Left ventricle myocardium inferior (tissue), 1 donor: Measurements from ENCODE around the gene GNB1L. TPM values are rescaled to one million over a fixed set of nuclear protein-coding genes. Genes with fewer than 3 reads are reported as not detected.

Experiments
- DNase-seq: peaks from one replicate; pipeline ENCODE4 v3.0.0-alpha.2; 2020
- H3K27ac ChIP-seq: fragments of 200-600 bp; replicated peaks from 2 replicates; pipeline ENCODE4 v1.8.0; 2021
- H3K27me3 ChIP-seq: fragments of 200-600 bp; 2 replicates; pipeline ENCODE4 v1.8.0; 2021; ENCODE audit warnings: low read depth
- H3K36me3 ChIP-seq: fragments of 200-600 bp; 2 replicates; pipeline ENCODE4 v1.8.0; 2021
- H3K4me1 ChIP-seq: fragments of 200-600 bp; 2 replicates; pipeline ENCODE4 v1.8.0; 2021
- H3K4me3 ChIP-seq: fragments of 200-600 bp; 2 replicates; pipeline ENCODE4 v1.8.0; 2021; ENCODE audit warnings: mild to moderate bottlenecking, moderate library complexity
- H3K9me3 ChIP-seq: fragments of 200-600 bp; replicated peaks from 2 replicates; pipeline ENCODE4 v1.8.0; 2021
- intact Hi-C: fragments of 100-400 bp; cut with micrococcal nuclease; formaldehyde crosslinking; loops from one replicate; pipeline ENCODE4 v1.11.0; 2022
- total RNA-seq: library from RNA; stranded (reverse); fragmentation: NEBNext Ultra II Directional; extraction: Animal tissue kit (Norgen Biotek cat#: 25700); gene quantifications from one replicate; pipeline ENCODE4 v1.2.1, GENCODE V29; 2021
- TF ChIP-seq, protein P1 (sequence below): fragments of 200-600 bp; IDR thresholded peaks from 2 replicates; pipeline ENCODE4 v1.8.0; 2021; ENCODE audit warnings: antibody characterized with exemption, mild to moderate bottlenecking, borderline replicate concordance
- donor health status: DM: no; HTN: yes; CAD: no; lungs with severe emphysema.

Gene GNB1L
- total RNA-seq, 1 donor from 2014 or later: 2.9 TPM

DNA sequence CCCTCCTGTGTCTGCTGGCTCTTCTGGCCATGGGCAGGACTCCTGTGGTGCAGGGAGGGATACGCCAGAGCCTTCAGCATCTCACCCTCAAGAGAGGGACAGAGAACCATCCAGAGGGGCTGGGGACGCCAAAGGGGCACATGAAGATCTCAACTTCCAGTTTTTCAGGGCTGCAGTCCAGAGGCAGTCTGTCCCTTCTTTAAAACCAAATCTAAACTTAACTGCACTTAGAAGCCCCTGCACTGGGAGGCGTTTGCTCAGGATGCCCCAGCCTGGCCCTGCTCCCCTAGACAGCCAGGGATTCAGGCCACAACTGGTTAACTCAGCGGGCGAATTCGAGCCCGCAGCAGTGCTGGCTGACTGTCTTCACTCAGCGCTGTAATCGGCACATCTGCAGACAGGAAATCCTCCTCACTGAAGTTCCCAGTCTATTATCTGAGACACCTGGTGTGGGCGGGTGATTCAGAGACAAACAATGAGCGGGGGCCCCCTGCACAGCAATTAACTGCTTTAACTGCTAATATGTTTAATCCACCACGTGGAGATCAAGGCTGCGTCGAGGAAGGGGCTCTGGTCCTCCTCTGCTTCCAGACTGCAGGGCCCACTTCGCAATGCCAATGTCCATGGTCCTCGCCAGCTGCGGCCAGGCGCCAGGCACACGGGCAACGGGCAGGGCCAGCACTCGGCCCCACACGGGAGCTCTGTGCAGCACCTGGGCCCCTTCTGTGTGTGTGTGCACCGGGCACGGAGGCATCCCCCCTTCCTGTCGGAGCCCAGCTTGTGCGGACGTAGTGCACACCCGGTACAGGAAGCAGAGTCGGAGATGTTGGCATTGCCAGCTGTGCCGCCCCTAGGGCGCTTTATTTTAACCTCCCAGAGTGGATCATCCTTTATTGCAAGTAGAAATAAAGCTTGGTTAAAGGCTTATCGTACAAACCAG, 36.9 kb upstream of the GNB1L start:
- Histone ChIP-seq H3K4me1 (peaks cover 16% of the 10 kb centered on the region), H3K9me3 (no peaks in the 10 kb centered on the region), H3K27me3 (no peaks in the 10 kb centered on the region), H3K36me3 (peaks cover 30% of the 10 kb centered on the region), H3K27ac (no peak overlapping the region), H3K4me3 (no peak overlapping the region)
- intact Hi-C loops: no loop called here
- no peak for DNase-seq
- TF ChIP-seq, protein P1, sequence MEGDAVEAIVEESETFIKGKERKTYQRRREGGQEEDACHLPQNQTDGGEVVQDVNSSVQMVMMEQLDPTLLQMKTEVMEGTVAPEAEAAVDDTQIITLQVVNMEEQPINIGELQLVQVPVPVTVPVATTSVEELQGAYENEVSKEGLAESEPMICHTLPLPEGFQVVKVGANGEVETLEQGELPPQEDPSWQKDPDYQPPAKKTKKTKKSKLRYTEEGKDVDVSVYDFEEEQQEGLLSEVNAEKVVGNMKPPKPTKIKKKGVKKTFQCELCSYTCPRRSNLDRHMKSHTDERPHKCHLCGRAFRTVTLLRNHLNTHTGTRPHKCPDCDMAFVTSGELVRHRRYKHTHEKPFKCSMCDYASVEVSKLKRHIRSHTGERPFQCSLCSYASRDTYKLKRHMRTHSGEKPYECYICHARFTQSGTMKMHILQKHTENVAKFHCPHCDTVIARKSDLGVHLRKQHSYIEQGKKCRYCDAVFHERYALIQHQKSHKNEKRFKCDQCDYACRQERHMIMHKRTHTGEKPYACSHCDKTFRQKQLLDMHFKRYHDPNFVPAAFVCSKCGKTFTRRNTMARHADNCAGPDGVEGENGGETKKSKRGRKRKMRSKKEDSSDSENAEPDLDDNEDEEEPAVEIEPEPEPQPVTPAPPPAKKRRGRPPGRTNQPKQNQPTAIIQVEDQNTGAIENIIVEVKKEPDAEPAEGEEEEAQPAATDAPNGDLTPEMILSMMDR: no peak

DNA sequence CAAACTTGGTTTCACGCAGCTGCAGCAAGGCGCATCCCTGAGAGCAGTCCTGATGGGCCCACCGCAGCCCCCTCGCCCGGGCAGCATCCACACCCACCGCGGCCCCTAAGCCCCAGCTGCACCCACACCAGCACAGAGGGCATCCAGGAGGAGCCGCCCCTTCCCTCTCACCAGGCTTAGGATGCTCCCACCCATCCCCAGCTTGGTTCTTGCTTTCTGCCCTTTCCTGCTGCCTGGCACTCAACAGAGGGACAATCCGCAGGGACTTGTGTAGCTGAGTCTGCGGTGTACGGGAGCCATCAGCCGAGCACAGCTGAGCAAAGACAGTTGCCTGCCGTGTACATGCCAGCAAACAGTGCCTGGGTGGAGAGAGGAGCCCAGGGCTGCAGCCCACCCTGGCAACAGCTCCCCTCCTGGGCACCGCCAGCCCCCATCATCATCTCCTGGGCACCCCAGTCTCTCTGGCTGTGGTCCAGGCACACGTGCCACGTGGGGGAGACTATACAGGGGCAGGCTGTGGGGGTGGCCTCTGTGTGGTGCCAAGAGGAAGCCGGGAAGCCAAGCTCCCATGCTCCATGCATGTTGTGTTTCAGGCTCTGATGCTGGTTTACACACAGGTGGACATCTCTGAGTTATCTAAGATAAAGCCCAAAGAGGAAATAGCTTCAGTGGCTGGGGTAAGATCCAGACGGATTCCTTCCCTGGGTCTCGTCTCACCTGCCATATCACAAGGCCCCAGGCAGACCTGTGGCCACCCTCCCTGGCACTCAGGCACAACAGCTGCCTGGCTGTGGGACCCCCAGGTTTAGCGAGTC, 36.0 kb upstream of the GNB1L start:
- H3K9me3 ChIP-seq: no peaks in the 10 kb centered on the region

DNA sequence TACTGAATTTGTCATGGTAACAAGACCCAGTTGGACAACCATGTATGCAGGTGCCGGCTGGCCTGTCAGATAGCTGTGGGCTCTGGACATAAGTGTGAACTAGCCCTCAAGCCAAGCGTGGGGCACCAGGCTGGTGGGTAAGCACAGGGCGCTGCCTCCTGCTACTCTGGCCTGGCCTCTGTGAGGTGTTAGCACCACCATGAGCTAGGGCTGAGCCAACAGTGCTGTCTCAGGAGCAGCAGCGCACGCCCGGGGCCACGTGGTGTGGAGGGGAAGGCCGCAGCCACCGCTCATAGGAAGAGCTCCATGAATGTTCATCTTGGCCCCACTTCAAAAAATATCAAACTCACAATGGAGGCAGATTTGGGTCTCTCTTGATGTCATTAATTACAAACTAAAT, 35.3 kb upstream of the GNB1L start:
- H3K27me3 ChIP-seq: no peaks in the 10 kb centered on the region
- no peak overlapping the region for H3K4me3 ChIP-seq
- no peaks in the 10 kb centered on the region for H3K9me3 ChIP-seq
- intact Hi-C loops: no loop called here
- no peak overlapping the region for H3K27ac ChIP-seq
- H3K36me3 ChIP-seq: peaks cover 22% of the 10 kb centered on the region
- H3K4me1 ChIP-seq: peaks cover 19% of the 10 kb centered on the region
- no peak for DNase-seq
- TF ChIP-seq, protein P1: no peak

More for the DNA sequence above, 36.0 kb upstream of the GNB1L start:
- TF ChIP-seq, protein P1: no peak
- no peak for DNase-seq
- Histone ChIP-seq H3K4me3 (no peak overlapping the region), H3K27me3 (no peaks in the 10 kb centered on the region), H3K27ac (no peak overlapping the region), H3K4me1 (peaks cover 19% of the 10 kb centered on the region), H3K36me3 (peaks cover 30% of the 10 kb centered on the region)
- intact Hi-C loops: no loop called here

DNA sequence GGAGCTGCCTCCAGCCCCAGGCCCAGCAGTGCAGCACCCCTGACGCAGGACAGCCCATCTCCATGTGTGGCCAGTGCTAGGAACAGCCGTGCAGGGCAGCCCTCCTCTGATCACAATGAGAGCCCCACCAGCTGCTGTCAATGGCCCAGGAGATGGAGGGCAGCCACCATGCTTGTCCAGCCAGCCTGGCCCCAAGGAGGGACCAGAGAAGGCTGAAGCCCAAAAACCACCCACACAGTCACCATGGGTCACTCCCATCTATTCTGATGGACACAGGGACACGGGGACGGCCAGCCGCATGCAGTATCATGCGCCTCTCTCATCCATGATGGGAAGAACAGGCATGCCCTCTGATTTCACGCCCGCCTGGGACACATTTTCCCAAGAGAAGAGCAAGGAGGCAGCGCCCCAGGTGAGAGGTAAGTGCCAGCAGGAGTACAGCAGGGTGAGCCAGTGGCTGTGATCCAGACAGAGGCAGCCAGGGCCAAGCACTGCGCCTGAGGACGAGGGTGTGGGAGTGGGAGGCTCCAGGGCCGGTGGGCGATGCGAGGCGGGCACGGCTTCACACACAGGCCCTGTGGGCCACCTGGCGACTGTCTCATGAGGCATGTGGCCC, 33.6 kb upstream of the GNB1L start:
- H3K4me3 ChIP-seq: no peak overlapping the region
- peaks cover 19% of the 10 kb centered on the region for H3K4me1 ChIP-seq
- no peaks in the 10 kb centered on the region for H3K27me3 ChIP-seq
- TF ChIP-seq, protein P1: no peak
- H3K9me3 ChIP-seq: no peaks in the 10 kb centered on the region
- intact Hi-C loops: no loop called here
- DNase-seq: peak; percentile 13
- peaks cover 5% of the 10 kb centered on the region for H3K36me3 ChIP-seq
- no peak overlapping the region for H3K27ac ChIP-seq

DNA sequence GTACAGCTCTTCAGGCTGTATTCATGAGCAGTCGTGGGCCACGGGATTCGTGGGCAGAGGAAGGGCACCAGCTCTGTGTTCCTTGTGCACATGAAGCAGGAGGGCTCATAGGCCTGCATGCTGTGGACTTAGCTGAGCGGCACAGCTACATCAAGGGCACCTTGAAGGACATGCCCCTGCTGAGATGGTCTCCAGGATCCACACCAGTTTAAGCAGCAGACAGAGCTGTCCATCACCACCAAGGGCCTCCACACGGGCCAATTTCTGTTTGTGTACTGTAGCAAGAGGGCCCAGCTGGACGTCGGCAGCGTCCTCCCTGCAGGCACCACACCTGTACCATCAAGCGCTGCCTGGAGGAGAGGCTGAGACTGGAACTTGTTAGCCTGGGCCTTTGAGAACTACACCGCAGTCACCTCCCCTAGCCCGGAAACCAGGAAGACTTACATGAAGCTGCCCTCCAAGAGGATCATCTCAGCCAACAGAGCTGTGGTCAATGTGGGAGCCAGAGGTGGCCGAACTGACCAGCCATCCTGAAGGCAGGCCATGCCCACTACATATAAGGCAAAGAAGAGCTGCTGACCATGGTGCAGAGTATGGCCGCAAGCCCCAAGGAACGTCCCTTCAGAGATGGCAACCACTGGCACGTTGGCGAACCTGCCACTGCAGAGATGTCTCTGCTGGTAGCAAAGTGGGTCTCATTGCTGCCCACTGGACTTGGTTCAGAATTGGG, 32.7 kb upstream of the GNB1L start:
- Histone ChIP-seq H3K27ac (no peak overlapping the region), H3K36me3 (peaks cover 5% of the 10 kb centered on the region), H3K4me3 (no peak overlapping the region), H3K4me1 (peaks cover 17% of the 10 kb centered on the region), H3K27me3 (no peaks in the 10 kb centered on the region), H3K9me3 (no peaks in the 10 kb centered on the region)
- peak; percentile 7 for DNase-seq
- intact Hi-C loops: no loop called here
- TF ChIP-seq, protein P1: no peak
